Stimulated activated CD8-positive, alpha-beta memory T cell treated with anti-CD3 and anti-CD28 coated beads, Interleukin-7, amount 100 ng/mL, for 1 hour (primary cell): ENCODE measurements around the gene GNAL.
"Not testable (repeated sequence)": the region's sequence is repeated elsewhere in the genome, so short reads cannot be mapped to it uniquely, and the experiment has no call there.

ENCODE experiments used
- DNase-seq, 2 donors: peaks; one replicate each; pipeline ENCODE4 v3.0.0-alpha.2; 2020; ENCODE audit warnings: low read depth in 2 of 2

Gene GNAL

DNA sequence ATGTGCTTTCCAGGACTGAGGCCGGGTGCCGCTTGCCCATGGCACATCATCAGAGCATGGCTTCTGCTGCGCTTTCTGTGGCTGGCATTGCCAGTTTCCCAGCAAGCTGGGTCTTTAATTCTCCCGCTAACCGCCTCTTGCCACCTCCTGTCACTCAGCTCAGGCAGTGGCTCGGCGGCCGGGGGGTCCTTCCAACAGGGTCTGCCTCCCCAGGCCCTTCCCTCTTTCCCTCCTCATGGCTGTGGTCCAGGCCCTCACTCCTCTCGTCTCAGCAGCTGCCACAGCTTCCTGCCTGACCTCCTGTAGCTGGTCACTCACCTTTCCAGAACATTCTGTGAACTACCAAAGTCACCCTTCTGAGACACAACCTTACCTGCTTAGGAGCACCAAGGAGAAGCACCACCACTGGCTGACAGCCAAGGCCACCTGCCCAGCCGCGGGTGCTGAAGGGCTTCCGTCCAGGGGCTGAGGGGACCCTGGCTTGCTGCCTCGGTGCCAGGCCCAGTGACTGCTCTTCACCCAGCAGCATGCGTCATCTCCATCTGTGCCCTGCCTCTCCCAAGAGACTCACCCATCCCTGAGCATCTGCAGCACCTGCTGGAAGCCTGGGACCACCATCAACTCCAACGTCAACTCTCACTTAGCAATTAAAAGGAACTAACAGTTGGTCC is 184.7 kb downstream of the GNAL start:
- no peak for DNase-seq

GRCh38 chr18:11874676-11875075 is 185.6 kb downstream of the GNAL start:
- DNase-seq = no peak

- no peak for DNase-seq
Observed at GRCh38 chr18:11877497-11878135, 188.6 kb downstream of the GNAL start.

DNA sequence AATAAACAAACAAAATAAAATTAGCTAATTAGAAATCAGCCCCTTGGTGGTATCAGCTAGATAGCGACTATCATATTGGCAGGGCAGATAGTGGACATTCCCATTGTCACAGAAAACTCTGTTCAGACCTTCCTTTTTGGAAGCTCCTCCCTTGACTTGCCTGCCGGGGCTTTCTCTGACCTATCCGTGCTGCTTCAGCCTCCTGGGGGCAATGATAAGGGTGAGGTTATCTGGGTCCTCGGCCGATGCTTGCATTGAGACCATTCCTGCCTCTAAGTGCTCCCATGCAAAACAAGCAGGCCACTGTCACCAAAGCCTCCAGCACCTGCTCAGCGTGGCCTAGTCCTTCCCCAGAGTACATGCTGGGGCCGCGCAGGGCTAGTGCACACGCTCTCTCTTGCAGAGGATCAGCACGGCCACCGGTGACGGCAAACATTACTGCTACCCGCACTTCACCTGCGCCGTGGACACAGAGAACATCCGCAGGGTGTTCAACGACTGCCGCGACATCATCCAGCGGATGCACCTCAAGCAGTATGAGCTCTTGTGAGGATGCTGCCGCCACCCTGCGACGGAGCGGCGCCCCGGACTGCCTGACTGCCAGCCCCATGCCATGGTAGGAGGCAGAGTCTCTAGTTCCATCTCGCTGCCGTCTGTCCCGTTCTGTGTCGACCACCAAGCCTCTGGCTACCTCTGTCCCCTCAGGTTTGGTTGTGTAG is 191.7 kb downstream of the GNAL start:
- DNase-seq = no peak

DNA sequence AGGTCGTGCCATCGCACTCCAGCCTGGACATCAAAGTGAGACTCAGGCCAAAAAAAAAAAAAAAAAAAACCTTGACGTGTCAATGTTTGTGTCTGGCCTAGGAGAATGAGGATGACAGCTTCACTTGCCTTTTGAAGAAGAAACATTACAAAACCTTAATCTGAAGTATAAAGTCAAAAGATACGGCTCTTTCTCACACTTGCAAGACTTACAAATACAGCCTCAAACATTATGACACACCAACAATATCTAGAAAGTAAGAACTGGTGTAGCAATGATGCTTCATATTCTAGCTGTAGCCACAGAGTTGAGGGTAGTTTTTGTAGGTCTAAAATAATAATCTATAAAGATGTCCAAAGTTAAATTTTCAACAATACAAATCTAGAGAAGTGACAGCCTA is 193.6 kb downstream of the GNAL start:
- no peak for DNase-seq

DNA sequence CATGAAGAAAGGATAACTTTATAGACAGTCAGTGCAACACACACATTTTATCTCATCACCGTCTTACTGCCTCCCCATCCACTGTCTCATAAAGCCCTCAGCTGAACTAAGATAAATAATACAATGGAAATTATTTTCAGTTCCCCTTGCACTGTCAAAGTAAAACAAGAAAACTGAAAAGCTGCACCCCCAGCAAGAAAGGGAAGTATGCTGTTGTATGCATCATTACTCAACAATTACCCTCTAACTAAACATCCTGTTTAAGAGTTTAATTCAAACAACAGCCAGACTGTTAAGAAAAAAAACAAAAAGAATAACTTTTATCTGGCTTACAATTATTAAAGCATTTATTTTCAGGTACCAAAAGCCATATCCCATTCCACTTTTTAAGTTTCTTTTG is 194.1 kb downstream of the GNAL start:
- no peak for DNase-seq

GRCh38 chr18:11884396-11885030 is 195.4 kb downstream of the GNAL start:
- DNase-seq = no peak

DNA sequence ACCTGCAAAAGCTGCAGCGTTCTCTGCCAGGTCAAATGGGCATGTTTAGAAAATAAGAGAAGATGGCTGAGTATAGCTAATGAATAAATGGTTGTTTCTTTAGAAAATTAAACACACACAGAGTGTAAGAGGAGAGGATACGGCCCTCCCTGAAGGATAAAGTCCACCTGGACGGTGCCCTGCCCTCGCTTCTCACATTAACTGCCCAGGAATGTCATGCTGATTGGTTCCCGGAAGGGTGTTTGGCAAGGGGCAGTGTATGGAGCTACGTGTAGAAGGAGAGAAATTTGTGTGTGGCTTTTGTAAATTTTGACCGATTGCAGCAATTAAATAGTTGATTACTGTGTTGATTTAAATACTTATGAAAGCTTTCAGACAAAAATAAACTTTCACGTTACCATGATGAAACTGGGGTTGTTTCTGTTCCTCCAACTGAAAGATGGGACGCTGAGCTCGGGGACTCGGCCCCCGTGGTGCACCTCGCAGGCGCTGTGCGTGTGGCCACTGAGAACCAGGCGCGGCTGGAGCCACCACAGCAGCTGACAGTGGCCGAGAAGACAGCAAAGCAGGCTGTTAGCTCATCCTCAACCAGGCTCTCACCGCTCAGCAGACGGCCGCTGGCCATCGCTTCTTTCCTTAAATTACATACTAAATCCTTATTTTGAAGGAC is 196.3 kb downstream of the GNAL start:
- no peak for DNase-seq

DNA sequence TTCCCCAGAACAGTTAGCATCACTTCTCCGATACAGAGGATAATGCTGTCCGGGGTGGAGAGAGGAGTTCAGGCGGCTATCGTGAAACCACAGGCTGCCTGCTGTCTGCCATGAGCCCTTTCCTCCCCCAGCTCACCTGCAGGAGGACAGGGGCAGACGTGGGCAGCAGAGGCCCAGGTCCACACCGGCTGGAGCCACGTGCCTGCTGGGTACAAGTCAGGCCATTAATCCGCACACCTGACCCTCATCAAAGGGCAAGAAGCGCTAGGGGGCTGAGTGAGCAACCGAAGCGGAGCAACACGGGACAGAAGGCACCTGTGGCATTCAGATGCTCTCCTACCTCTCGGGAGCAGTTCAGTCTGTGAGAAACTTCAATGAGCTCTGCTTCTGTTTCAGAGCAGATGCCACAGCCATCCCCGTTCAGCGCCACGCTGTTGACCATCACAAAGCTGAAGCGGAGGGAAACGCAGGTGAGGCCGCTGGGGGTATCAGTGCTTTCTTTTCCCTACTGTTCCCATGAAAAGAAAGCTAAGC is 197.6 kb downstream of the GNAL start:
- no peak for DNase-seq

GRCh38 chr18:11887328-11888128 is 198.5 kb downstream of the GNAL start:
- no peak for DNase-seq

- no peak for DNase-seq
Observed at GRCh38 chr18:11888726-11889125, 199.7 kb downstream of the GNAL start.

- no peak for DNase-seq
Observed at GRCh38 chr18:11889284-11889683, 200.2 kb downstream of the GNAL start.

- DNase-seq = no peak
Observed at GRCh38 chr18:11891737-11892136, 202.7 kb downstream of the GNAL start.

DNA sequence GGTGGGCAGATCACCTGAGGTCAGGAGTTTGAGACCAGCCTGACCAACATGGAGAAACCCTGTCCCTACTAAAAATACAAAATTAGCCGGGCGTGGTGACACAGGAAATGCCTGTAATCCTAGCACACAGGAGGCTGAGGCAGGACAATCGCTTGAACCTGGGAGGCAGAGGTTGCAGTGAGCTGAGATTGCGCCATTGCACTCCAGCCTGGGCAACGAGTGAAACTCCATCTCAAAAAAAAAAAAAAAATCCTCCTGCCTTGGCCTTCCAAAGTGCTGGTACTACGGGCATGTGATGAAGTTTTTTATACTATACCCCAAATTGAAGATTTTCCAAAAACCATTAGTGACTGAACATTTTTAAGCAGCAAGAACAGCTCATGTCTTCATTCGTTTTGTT is 203.4 kb downstream of the GNAL start:
- not testable (repeated sequence) for DNase-seq

- DNase-seq = no peak
Observed at GRCh38 chr18:11897781-11898180, 208.7 kb downstream of the GNAL start.

DNA sequence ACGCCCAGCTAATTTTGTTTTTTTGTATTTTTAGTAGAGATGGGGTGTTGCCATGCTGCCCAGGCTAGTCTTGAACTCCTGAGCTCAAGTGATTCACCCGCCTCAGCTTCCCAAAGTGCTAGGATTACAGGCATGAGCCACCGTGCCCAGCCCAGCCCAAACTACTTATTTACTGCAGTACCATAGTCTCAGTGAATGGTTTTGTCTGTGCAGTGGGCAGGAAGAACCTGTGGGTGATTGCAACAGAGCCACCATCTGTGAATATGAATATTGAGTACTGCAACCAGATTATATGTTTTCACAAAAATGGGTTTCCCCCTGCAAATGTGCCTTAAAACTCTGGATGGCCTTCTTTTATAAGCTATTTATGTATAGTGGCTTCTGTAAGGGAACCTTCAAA is 210.0 kb downstream of the GNAL start:
- no peak for DNase-seq

GRCh38 chr18:11901826-11902438 is 212.9 kb downstream of the GNAL start:
- DNase-seq = no peak

GRCh38 chr18:11902522-11903292 is 213.6 kb downstream of the GNAL start:
- no peak for DNase-seq

GRCh38 chr18:11905613-11906012 is 216.5 kb downstream of the GNAL start:
- DNase-seq = no peak

GRCh38 chr18:11906176-11906575 is 217.1 kb downstream of the GNAL start:
- no peak for DNase-seq
